Natural killer cell treated with Interleukin-12 subunit alpha and Interleukin-12 subunit beta and Interleukin-15 and Interleukin-18, amount 100 ng/mL, for 72 hours (primary cell): ENCODE results near the gene FBH1. TPM values are rescaled to one million over a fixed set of nuclear protein-coding genes. Genes with fewer than 3 reads are reported as not detected.
"Not testable (repeated sequence)": the region's sequence is repeated elsewhere in the genome, so short reads cannot be mapped to it uniquely, and the experiment has no call there.

ENCODE experiments used
- ATAC-seq, 2 donors: fragments of 150-1000 bp; cut with Tn5 transposase in 1 of 2; sonication (Bioruptor Pico), chemical (Tn5 transposase) in 1 of 2; 2 replicates each; pipeline ENCODE4 v1.10.0; 2021
- DNase-seq: peaks from one replicate; pipeline ENCODE4 v3.0.0; 2022; ENCODE audit warnings: low spot score
- H3K27ac Mint-ChIP-seq, 2 donors: 1 replicate in 1 of 2; 2 replicates in 1 of 2; pipeline ENCODE4 v1.8.0; 2022; ENCODE audit warnings: mixed read lengths in 2 of 2, mild to moderate bottlenecking in 1 of 2, moderate library complexity in 1 of 2
- H3K27me3 Mint-ChIP-seq, 2 donors: 1 replicate in 1 of 2; 2 replicates in 1 of 2; pipeline ENCODE4 v1.8.0; 2022; ENCODE audit warnings: mixed read lengths in 2 of 2
- H3K36me3 Mint-ChIP-seq: one replicate; pipeline ENCODE4 v1.8.0; 2022; ENCODE audit warnings: mixed read lengths
- H3K4me1 Mint-ChIP-seq, 2 donors: 1 replicate in 1 of 2; 2 replicates in 1 of 2; pipeline ENCODE4 v1.8.0; 2022; ENCODE audit warnings: low read depth in 2 of 2, mixed read lengths in 2 of 2, mild to moderate bottlenecking in 1 of 2
- H3K4me3 Mint-ChIP-seq: one replicate; pipeline ENCODE4 v1.8.0; 2022; ENCODE audit warnings: mixed read lengths
- H3K9me3 Mint-ChIP-seq: 2 replicates; pipeline ENCODE4 v1.8.0; 2022; ENCODE audit warnings: mixed read lengths
- total RNA-seq, 2 donors: library from RNA; stranded (reverse); gene quantifications; one replicate each; pipeline ENCODE4 v1.2.3, GENCODE V29; 2022

The FBH1 gene
- total RNA-seq, 2 donors from 2014 or later, result 65.3 to 99.9 TPM

- DNase-seq (peak; percentile 16), ATAC-seq (no peak)
- Mint-ChIP-seq H3K27ac (peak overlapping the region in 1 of 2 donors; percentile 42), H3K36me3 (no peaks in the 10 kb centered on the region), H3K9me3 (no peaks in the 10 kb centered on the region), H3K4me3 (no peak overlapping the region), H3K27me3 (no peaks in the 10 kb centered on the region), H3K4me1 (peaks cover 9 to 12% of the 10 kb centered on the region in 2 donors)
Observed at GRCh38 chr10:5944389-5945189, 54.5 kb downstream of the FBH1 start.

GRCh38 chr10:5945190-5945509, 55.1 kb downstream of the FBH1 start:
- Mint-ChIP-seq H3K9me3 (no peaks in the 10 kb centered on the region), H3K27me3 (no peaks in the 10 kb centered on the region), H3K36me3 (no peaks in the 10 kb centered on the region), H3K4me1 (peaks cover 9 to 12% of the 10 kb centered on the region in 2 donors), H3K4me3 (no peak overlapping the region), H3K27ac (peak overlapping the region in 1 of 2 donors; percentile 42)
- DNase-seq (peak; percentile 18), ATAC-seq (no peak)

GRCh38 chr10:5945561-5946418, 55.7 kb downstream of the FBH1 start:
- DNase-seq, result peak; percentile 60
- H3K4me1 Mint-ChIP-seq, result peaks cover 9 to 12% of the 10 kb centered on the region in 2 donors
- ATAC-seq, result peak in 1 of 2 donors; percentile 61
- peak overlapping the region; percentile 42 to 51 for H3K27ac Mint-ChIP-seq
- no peaks in the 10 kb centered on the region for H3K36me3 Mint-ChIP-seq
- peak overlapping the region; percentile 65 for H3K4me3 Mint-ChIP-seq
- no peaks in the 10 kb centered on the region for H3K9me3 Mint-ChIP-seq
- H3K27me3 Mint-ChIP-seq, result no peaks in the 10 kb centered on the region

GRCh38 chr10:5946419-5946775, 56.4 kb downstream of the FBH1 start:
- H3K36me3 Mint-ChIP-seq, H3K27me3 Mint-ChIP-seq, DNase-seq, H3K4me3 Mint-ChIP-seq, ATAC-seq, H3K9me3 Mint-ChIP-seq: not testable (repeated sequence)
- Mint-ChIP-seq H3K4me1 (peaks cover 9 to 12% of the 10 kb centered on the region in 2 donors), H3K27ac (peak overlapping the region in 1 of 2 donors; percentile 42)

GRCh38 chr10:5946786-5947185, 56.7 kb downstream of the FBH1 start:
- Mint-ChIP-seq H3K4me1 (peaks cover 9 to 12% of the 10 kb centered on the region in 2 donors), H3K9me3 (no peaks in the 10 kb centered on the region), H3K4me3 (no peak overlapping the region), H3K36me3 (no peaks in the 10 kb centered on the region), H3K27ac (peak overlapping the region in 1 of 2 donors; percentile 42), H3K27me3 (no peaks in the 10 kb centered on the region)
- ATAC-seq (no peak), DNase-seq (peak; percentile 57)

DNA sequence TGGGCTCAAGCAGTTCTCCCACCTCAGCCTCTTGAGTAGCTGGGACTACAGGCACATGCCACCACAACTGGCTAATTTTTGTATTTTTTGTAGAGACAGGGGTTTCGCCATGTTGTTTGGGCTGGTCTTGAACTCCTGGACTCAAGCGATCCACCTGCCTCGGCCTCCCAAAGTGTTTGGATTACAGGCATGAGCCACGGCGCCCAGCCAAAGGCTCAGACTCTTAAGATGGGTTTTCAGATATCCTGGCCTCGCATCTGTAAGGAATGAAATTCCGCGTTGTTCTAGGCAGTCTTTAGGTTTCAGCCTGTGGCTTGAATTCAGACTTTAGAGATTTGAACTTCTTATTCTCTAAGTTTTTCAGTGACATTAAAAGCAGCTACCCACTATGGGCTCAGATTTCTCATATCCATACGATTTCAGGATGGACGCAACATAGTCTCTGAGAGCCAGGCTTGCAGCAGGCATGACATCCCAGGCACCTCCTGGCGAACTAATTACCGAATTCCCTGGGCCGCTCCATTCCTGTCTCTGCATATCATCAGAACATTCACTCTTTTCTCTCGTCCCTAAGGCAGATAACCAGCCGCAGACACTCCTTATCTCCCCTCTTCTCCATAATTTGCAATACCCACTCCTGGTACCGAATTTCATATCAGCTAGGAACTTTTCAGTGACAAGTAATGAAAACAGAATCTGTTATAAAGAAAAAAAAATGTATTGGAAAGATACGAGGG, 57.6 kb downstream of the FBH1 start:
- ATAC-seq (no peak), DNase-seq (peak; percentile 5)
- H3K4me3 Mint-ChIP-seq, result no peak overlapping the region
- no peaks in the 10 kb centered on the region for H3K27me3 Mint-ChIP-seq
- H3K36me3 Mint-ChIP-seq, result no peaks in the 10 kb centered on the region
- no peaks in the 10 kb centered on the region for H3K9me3 Mint-ChIP-seq
- peaks cover 7 to 12% of the 10 kb centered on the region in 2 donors for H3K4me1 Mint-ChIP-seq
- H3K27ac Mint-ChIP-seq, result no peak overlapping the region

DNA sequence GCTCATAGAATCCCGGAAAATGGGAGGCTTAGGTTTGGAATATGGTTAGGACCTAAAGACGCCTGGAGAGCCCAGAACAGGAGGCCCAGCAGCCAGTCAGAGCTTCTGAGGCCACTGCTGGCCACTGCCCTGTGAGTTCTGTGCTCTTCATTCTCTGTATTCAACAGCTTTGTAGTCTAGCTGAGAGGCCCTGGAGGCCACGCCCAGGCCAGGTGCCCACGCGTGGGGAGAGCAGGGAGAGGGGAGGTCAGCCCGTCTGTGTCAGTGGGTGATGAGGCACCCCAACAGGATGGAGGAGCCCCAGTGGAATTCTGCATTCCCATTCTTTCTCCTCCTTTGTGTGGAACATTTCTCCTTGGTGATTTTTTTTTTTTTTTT, 58.2 kb downstream of the FBH1 start:
- no peaks in the 10 kb centered on the region for H3K36me3 Mint-ChIP-seq
- H3K4me1 Mint-ChIP-seq, result peaks cover 8 to 12% of the 10 kb centered on the region in 2 donors
- no peaks in the 10 kb centered on the region for H3K27me3 Mint-ChIP-seq
- H3K9me3 Mint-ChIP-seq, result no peaks in the 10 kb centered on the region
- ATAC-seq, result no peak
- no peak overlapping the region for H3K4me3 Mint-ChIP-seq
- peak; percentile 18 for DNase-seq
- no peak overlapping the region for H3K27ac Mint-ChIP-seq

- no peaks in the 10 kb centered on the region for H3K9me3 Mint-ChIP-seq
- no peak overlapping the region for H3K4me3 Mint-ChIP-seq
- H3K4me1 Mint-ChIP-seq, result peaks cover 10 to 12% of the 10 kb centered on the region in 2 donors
- ATAC-seq, result no peak
- peak overlapping the region in 1 of 2 donors; percentile 22 for H3K27ac Mint-ChIP-seq
- peak; percentile 39 for DNase-seq
- no peaks in the 10 kb centered on the region for H3K36me3 Mint-ChIP-seq
- H3K27me3 Mint-ChIP-seq, result no peaks in the 10 kb centered on the region
Observed at GRCh38 chr10:5949009-5949759, 59.1 kb downstream of the FBH1 start.

- DNase-seq (peak; percentile 8), ATAC-seq (no peak)
- Mint-ChIP-seq H3K36me3 (no peaks in the 10 kb centered on the region), H3K4me1 (peaks cover under 1 to 3% of the 10 kb centered on the region in 2 donors), H3K9me3 (no peaks in the 10 kb centered on the region), H3K4me3 (no peak overlapping the region), H3K27ac (no peak overlapping the region), H3K27me3 (no peaks in the 10 kb centered on the region)
Observed at GRCh38 chr10:5951167-5951711, 61.2 kb downstream of the FBH1 start.

DNA sequence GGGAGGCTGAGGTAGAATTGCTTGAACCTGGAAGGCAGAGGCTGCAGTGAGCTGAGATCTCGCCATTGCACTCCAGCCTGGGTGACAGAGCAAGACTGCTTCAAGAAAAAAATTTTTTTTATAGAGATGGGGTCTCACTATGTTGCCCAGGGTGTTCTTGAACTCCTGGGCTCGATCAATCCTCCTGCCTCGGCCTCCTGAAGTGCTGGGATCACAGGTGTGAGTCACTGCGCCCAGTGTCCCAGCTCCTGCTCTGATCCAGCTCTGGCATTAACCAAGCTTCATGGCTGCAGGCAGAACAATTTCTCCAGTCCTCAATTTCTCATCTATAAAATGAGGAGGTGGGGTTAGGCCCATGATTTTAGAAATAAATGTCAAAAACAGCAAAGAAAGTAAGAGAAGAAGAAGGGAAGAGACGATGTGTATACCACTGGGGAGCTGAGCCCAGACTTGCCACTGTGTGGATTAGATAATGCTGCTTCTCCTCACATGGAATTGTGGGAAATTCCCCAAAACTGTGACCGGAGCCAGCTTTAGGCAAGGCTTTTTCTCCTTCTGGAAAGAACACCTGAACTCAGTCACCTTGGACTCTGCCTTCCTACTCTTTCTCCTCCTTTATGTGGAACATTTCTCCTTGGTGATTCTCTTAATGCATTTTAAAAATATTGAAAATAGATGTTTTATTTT, 61.8 kb downstream of the FBH1 start:
- no peaks in the 10 kb centered on the region for H3K27me3 Mint-ChIP-seq

DNA sequence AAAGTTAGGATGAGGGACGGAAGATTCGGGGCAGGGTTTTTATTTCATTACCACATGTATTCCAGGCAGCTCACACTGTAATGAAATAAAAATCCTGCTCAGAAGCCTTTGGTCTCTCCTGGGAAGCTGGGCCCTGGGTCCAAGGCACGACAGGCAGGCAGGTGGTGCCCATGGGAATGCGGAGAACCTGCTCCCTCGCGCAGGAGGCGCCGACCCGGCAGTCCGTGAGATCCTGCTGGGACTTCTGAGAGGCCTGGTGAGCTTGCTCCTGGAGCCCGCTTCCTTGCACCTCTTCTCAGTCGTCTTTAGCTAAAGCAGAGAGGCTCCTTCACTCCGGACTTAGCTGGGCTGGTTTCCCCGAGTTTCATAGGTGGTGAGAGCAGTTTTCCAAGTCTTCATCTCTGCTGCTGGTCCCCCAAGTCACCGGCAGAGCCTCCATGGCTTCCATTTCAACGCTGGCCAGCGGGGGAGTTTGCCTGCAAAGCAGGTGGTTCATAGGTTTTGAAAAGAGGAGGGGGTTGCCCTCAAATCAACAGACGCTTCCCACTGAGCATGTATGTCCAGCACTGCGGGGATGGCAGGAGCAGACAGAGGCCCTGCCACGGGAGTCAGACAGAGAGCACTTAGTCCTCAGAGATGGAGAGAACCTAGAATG, 62.8 kb downstream of the FBH1 start:
- peak; percentile 47 for DNase-seq
- no peaks in the 10 kb centered on the region for H3K36me3 Mint-ChIP-seq
- H3K27me3 Mint-ChIP-seq, result no peaks in the 10 kb centered on the region
- no peak overlapping the region for H3K4me3 Mint-ChIP-seq
- H3K27ac Mint-ChIP-seq, result no peak overlapping the region
- H3K4me1 Mint-ChIP-seq, result peaks cover 0 to 3% of the 10 kb centered on the region in 2 donors
- no peaks in the 10 kb centered on the region for H3K9me3 Mint-ChIP-seq
- no peak for ATAC-seq

More for the DNA sequence above, 61.8 kb downstream of the FBH1 start:
- peaks cover 0 to 3% of the 10 kb centered on the region in 2 donors for H3K4me1 Mint-ChIP-seq
- H3K36me3 Mint-ChIP-seq, result no peaks in the 10 kb centered on the region
- ATAC-seq, result no peak
- DNase-seq, result peak; percentile 10
- no peak overlapping the region for H3K4me3 Mint-ChIP-seq
- H3K27ac Mint-ChIP-seq, result no peak overlapping the region
- no peaks in the 10 kb centered on the region for H3K9me3 Mint-ChIP-seq

DNA sequence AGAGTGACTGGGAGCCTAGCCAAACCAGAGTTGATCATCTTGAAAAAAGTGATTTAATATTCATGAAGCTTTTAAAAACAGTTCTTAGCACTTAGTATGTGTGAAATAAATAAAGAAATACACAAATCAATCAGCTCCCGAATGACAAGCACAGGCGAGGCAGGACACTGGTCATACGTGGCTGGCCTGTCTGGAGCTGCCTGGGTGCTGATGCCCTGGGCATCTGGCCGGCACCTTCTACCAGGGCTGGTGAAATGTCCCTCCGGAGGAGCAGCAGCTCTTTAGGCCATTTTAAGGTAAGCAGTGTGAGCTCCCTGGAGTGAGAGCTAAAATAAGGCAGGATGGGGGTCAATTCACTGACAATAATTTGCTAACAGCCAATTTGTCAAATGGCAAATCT, 63.6 kb downstream of the FBH1 start:
- Mint-ChIP-seq H3K36me3 (no peaks in the 10 kb centered on the region), H3K4me1 (peaks cover 0 to 3% of the 10 kb centered on the region in 2 donors), H3K27me3 (no peaks in the 10 kb centered on the region), H3K27ac (no peak overlapping the region), H3K9me3 (no peaks in the 10 kb centered on the region), H3K4me3 (no peak overlapping the region)
- DNase-seq (peak; percentile 51), ATAC-seq (no peak)
